ENCODE data around the gene SMIM5. TPM values are rescaled to one million over a fixed set of nuclear protein-coding genes. Genes with fewer than 3 reads are reported as not detected.

SMIM5 gene
- total and polyA plus RNA-seq, 2 of the 13 experiments (the other 11 are each of a cell fraction or from before 2014, with no cell fraction given) = not detected

DNA sequence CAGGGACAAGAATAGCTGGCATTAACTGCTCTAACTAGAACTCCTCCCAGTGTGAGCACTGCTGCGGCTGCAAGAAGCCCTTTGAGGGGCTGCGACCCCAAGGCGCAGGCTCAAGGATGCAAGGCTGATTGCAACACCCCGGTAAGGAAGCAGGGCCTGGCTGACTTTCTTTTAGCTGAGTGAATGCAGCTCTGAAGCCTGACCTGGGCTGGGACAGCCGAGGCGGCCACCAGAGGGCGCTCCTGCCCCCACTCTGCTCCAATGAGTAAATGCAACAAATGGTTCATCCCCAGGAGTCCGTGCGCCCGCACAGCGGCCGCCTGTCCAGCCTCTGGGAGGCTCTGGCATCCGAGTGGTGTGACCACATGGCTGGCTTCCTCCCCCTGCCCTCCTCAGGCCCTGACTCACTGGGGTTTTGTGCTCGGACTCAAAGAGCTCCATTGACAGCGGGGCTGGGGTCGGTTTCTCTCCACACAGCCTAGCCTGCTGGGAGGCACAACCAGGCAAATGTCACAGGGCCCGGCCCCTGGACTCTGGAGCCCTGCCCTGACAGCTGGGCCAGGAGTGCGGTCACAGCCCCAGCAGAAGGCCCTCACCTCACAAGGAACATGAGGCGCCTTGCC is at the start of gene SMIM5 (continued):
- TF ChIP-seq ZNF800 (CRISPR knock-in tag; IDR thresholded peaks at IDR 0.05) (peak; percentile 60; the same call in 1 of the 2 replicates), SYNCRIP (IDR thresholded peaks at IDR 0.05; ENCODE audit: insufficient read depth, low read depth, low read length) (no peak), FOSL2 (CRISPR knock-in tag; IDR thresholded peaks at IDR 0.05) (peak; percentile 43), MATR3 (CRISPR knock-in tag; IDR thresholded peaks at IDR 0.05) (no peak), PBX3 (CRISPR knock-in tag; IDR thresholded peaks at IDR 0.05; ENCODE audit: borderline replicate concordance) (no peak), ZFX (CRISPR knock-in tag; IDR thresholded peaks at IDR 0.05; ENCODE audit: low read depth) (peak; percentile 37; the same call in 1 of the 2 replicates), XRCC5 (optimal IDR thresholded peaks at IDR 0.05; ENCODE audit: low read length) (peak; percentile 93), U2AF2 (IDR thresholded peaks at IDR 0.05; ENCODE audit: low read depth, low read length) (no peak), POGK (CRISPR knock-in tag; conservative IDR thresholded peaks at IDR 0.05) (no peak), RXRB (CRISPR knock-in tag; IDR thresholded peaks at IDR 0.05; ENCODE audit: borderline replicate concordance) (peak; percentile 45; the same call in 1 of the 2 replicates), ZNF431 (CRISPR knock-in tag; IDR thresholded peaks at IDR 0.05; ENCODE audit: borderline replicate concordance, low read depth) (no peak), MYPOP (CRISPR knock-in tag; IDR thresholded peaks at IDR 0.05) (0 out of 2 replicates have a peak, but pooled peaks have one; percentile 13), ZNF629 (CRISPR knock-in tag; conservative IDR thresholded peaks at IDR 0.05) (no peak), ZFP62 (CRISPR knock-in tag; IDR thresholded peaks at IDR 0.05) (no peak), PHF20 (CRISPR knock-in tag; IDR thresholded peaks at IDR 0.05) (no peak), ZNF572 (CRISPR knock-in tag; IDR thresholded peaks at IDR 0.05) (0 out of 2 replicates have a peak, but pooled peaks have one; percentile 70), ZNF720 (CRISPR knock-in tag; IDR thresholded peaks at IDR 0.05) (no peak)
- TF ChIP-seq, protein P1, sequence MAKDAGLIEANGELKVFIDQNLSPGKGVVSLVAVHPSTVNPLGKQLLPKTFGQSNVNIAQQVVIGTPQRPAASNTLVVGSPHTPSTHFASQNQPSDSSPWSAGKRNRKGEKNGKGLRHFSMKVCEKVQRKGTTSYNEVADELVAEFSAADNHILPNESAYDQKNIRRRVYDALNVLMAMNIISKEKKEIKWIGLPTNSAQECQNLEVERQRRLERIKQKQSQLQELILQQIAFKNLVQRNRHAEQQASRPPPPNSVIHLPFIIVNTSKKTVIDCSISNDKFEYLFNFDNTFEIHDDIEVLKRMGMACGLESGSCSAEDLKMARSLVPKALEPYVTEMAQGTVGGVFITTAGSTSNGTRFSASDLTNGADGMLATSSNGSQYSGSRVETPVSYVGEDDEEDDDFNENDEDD (CRISPR knock-in tag; IDR thresholded peaks at IDR 0.05; ENCODE audit: borderline replicate concordance) = no peak
- TF ChIP-seq, protein P2, sequence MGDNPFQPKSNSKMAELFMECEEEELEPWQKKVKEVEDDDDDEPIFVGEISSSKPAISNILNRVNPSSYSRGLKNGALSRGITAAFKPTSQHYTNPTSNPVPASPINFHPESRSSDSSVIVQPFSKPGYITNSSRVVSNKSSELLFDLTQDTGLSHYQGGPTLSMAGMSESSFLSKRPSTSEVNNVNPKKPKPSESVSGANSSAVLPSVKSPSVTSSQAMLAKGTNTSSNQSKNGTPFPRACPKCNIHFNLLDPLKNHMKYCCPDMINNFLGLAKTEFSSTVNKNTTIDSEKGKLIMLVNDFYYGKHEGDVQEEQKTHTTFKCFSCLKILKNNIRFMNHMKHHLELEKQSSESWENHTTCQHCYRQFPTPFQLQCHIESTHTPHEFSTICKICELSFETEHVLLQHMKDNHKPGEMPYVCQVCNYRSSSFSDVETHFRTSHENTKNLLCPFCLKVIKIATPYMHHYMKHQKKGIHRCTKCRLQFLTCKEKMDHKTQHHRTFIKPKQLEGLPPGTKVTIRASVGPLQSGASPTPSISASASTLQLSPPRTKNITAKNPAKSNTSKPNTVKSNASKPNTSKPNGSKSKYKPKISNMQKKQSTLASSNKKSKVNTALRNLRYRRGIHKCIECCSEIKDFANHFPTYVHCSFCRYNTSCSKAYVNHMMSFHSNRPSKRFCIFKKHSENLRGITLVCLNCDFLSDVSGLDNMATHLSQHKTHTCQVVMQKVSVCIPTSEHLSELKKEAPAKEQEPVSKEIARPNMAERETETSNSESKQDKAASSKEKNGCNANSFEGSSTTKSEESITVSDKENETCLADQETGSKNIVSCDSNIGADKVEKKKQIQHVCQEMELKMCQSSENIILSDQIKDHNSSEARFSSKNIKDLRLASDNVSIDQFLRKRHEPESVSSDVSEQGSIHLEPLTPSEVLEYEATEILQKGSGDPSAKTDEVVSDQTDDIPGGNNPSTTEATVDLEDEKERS (CRISPR knock-in tag; IDR thresholded peaks at IDR 0.05) = no peak

Data from HepG2 (cell line).